ENCODE data around the gene CCDC137.
A peak's percentile ranks its signal among the peaks of the same experiment; 100 is the strongest.

CCDC137 gene

DNA sequence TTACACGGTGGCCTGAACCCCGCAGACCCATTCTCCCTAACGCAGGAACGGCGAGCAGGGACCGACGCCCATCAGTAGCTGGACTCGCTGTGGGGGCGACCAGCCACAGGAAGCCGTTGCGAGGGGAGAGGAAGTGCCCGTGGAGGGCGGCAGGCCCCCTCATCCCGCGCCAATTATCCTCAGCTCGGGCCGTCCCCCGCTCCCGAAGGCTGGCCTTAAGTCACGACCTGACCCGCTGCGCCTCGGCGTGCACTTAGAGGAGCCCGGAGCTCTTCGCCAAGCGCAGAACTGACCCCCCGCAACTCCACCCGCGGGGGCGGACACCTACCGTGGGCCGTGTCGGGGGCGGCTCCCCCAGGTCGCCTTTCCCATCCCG, 16.7 kb downstream of the CCDC137 start (continued):
- TF ChIP-seq, protein P1, sequence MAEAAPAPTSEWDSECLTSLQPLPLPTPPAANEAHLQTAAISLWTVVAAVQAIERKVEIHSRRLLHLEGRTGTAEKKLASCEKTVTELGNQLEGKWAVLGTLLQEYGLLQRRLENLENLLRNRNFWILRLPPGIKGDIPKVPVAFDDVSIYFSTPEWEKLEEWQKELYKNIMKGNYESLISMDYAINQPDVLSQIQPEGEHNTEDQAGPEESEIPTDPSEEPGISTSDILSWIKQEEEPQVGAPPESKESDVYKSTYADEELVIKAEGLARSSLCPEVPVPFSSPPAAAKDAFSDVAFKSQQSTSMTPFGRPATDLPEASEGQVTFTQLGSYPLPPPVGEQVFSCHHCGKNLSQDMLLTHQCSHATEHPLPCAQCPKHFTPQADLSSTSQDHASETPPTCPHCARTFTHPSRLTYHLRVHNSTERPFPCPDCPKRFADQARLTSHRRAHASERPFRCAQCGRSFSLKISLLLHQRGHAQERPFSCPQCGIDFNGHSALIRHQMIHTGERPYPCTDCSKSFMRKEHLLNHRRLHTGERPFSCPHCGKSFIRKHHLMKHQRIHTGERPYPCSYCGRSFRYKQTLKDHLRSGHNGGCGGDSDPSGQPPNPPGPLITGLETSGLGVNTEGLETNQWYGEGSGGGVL (tag by site-specific recombination; IDR thresholded peaks at IDR 0.05): peak; percentile 28; the same call in 1 of the 2 replicates
- TF ChIP-seq ZNF654 (tag by site-specific recombination; IDR thresholded peaks at IDR 0.05; ENCODE audit: low read depth): no peak
- TF ChIP-seq ZNF335 (tag by site-specific recombination; conservative IDR thresholded peaks at IDR 0.05): peak; percentile 85; the same call in 1 of the 2 replicates
- TF ChIP-seq, protein P2, sequence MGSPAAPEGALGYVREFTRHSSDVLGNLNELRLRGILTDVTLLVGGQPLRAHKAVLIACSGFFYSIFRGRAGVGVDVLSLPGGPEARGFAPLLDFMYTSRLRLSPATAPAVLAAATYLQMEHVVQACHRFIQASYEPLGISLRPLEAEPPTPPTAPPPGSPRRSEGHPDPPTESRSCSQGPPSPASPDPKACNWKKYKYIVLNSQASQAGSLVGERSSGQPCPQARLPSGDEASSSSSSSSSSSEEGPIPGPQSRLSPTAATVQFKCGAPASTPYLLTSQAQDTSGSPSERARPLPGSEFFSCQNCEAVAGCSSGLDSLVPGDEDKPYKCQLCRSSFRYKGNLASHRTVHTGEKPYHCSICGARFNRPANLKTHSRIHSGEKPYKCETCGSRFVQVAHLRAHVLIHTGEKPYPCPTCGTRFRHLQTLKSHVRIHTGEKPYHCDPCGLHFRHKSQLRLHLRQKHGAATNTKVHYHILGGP (tag by site-specific recombination; IDR thresholded peaks at IDR 0.05): no peak
- TF ChIP-seq ZNF521 (tag by site-specific recombination; IDR thresholded peaks at IDR 0.05): no peak
- TF ChIP-seq EGR2 (tag by site-specific recombination; IDR thresholded peaks at IDR 0.05; ENCODE audit: low read depth): peak; percentile 91
- TF ChIP-seq, protein P3, sequence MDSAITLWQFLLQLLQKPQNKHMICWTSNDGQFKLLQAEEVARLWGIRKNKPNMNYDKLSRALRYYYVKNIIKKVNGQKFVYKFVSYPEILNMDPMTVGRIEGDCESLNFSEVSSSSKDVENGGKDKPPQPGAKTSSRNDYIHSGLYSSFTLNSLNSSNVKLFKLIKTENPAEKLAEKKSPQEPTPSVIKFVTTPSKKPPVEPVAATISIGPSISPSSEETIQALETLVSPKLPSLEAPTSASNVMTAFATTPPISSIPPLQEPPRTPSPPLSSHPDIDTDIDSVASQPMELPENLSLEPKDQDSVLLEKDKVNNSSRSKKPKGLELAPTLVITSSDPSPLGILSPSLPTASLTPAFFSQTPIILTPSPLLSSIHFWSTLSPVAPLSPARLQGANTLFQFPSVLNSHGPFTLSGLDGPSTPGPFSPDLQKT (IDR thresholded peaks at IDR 0.05; ENCODE audit: borderline replicate concordance, low read depth, low read length): no peak
- peak; percentile 94 for TF ChIP-seq ZIC2 (tag by site-specific recombination; IDR thresholded peaks at IDR 0.05)
- 0 out of 2 replicates have a peak, but pooled peaks have one; percentile 22 for TF ChIP-seq ZNF600 (tag by site-specific recombination; IDR thresholded peaks at IDR 0.05)
- no peak for TF ChIP-seq ZNF223 (tag by site-specific recombination; IDR thresholded peaks at IDR 0.05)
- TF ChIP-seq, protein P4, sequence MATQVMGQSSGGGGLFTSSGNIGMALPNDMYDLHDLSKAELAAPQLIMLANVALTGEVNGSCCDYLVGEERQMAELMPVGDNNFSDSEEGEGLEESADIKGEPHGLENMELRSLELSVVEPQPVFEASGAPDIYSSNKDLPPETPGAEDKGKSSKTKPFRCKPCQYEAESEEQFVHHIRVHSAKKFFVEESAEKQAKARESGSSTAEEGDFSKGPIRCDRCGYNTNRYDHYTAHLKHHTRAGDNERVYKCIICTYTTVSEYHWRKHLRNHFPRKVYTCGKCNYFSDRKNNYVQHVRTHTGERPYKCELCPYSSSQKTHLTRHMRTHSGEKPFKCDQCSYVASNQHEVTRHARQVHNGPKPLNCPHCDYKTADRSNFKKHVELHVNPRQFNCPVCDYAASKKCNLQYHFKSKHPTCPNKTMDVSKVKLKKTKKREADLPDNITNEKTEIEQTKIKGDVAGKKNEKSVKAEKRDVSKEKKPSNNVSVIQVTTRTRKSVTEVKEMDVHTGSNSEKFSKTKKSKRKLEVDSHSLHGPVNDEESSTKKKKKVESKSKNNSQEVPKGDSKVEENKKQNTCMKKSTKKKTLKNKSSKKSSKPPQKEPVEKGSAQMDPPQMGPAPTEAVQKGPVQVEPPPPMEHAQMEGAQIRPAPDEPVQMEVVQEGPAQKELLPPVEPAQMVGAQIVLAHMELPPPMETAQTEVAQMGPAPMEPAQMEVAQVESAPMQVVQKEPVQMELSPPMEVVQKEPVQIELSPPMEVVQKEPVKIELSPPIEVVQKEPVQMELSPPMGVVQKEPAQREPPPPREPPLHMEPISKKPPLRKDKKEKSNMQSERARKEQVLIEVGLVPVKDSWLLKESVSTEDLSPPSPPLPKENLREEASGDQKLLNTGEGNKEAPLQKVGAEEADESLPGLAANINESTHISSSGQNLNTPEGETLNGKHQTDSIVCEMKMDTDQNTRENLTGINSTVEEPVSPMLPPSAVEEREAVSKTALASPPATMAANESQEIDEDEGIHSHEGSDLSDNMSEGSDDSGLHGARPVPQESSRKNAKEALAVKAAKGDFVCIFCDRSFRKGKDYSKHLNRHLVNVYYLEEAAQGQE (tag by site-specific recombination; IDR thresholded peaks at IDR 0.05): no peak
- TF ChIP-seq ZSCAN30 (tag by site-specific recombination; IDR thresholded peaks at IDR 0.05): peak; percentile 51; the same call in 1 of the 2 replicates
- peak; percentile 66; the same call in 1 of the 2 replicates for TF ChIP-seq KLF7 (tag by site-specific recombination; IDR thresholded peaks at IDR 0.05; ENCODE audit: borderline replicate concordance)
- no peak for TF ChIP-seq ZNF624 (tag by site-specific recombination; IDR thresholded peaks at IDR 0.05)
- TF ChIP-seq GLIS1 (tag by site-specific recombination; IDR thresholded peaks at IDR 0.05): peak; percentile 91
- TF ChIP-seq ZNF146 (tag by site-specific recombination; IDR thresholded peaks at IDR 0.05): peak; percentile 20; the same call in 1 of the 2 replicates
- TF ChIP-seq ZNF324 (tag by site-specific recombination; IDR thresholded peaks at IDR 0.05): 0 out of 2 replicates have a peak, but pooled peaks have one; percentile 20
- TF ChIP-seq, protein P5, sequence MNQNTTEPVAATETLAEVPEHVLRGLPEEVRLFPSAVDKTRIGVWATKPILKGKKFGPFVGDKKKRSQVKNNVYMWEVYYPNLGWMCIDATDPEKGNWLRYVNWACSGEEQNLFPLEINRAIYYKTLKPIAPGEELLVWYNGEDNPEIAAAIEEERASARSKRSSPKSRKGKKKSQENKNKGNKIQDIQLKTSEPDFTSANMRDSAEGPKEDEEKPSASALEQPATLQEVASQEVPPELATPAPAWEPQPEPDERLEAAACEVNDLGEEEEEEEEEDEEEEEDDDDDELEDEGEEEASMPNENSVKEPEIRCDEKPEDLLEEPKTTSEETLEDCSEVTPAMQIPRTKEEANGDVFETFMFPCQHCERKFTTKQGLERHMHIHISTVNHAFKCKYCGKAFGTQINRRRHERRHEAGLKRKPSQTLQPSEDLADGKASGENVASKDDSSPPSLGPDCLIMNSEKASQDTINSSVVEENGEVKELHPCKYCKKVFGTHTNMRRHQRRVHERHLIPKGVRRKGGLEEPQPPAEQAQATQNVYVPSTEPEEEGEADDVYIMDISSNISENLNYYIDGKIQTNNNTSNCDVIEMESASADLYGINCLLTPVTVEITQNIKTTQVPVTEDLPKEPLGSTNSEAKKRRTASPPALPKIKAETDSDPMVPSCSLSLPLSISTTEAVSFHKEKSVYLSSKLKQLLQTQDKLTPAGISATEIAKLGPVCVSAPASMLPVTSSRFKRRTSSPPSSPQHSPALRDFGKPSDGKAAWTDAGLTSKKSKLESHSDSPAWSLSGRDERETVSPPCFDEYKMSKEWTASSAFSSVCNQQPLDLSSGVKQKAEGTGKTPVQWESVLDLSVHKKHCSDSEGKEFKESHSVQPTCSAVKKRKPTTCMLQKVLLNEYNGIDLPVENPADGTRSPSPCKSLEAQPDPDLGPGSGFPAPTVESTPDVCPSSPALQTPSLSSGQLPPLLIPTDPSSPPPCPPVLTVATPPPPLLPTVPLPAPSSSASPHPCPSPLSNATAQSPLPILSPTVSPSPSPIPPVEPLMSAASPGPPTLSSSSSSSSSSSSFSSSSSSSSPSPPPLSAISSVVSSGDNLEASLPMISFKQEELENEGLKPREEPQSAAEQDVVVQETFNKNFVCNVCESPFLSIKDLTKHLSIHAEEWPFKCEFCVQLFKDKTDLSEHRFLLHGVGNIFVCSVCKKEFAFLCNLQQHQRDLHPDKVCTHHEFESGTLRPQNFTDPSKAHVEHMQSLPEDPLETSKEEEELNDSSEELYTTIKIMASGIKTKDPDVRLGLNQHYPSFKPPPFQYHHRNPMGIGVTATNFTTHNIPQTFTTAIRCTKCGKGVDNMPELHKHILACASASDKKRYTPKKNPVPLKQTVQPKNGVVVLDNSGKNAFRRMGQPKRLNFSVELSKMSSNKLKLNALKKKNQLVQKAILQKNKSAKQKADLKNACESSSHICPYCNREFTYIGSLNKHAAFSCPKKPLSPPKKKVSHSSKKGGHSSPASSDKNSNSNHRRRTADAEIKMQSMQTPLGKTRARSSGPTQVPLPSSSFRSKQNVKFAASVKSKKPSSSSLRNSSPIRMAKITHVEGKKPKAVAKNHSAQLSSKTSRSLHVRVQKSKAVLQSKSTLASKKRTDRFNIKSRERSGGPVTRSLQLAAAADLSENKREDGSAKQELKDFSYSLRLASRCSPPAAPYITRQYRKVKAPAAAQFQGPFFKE (tag by site-specific recombination; IDR thresholded peaks at IDR 0.05; ENCODE audit: borderline replicate concordance): 0 out of 2 replicates have a peak, but pooled peaks have one; percentile 62
- TF ChIP-seq, protein P6, sequence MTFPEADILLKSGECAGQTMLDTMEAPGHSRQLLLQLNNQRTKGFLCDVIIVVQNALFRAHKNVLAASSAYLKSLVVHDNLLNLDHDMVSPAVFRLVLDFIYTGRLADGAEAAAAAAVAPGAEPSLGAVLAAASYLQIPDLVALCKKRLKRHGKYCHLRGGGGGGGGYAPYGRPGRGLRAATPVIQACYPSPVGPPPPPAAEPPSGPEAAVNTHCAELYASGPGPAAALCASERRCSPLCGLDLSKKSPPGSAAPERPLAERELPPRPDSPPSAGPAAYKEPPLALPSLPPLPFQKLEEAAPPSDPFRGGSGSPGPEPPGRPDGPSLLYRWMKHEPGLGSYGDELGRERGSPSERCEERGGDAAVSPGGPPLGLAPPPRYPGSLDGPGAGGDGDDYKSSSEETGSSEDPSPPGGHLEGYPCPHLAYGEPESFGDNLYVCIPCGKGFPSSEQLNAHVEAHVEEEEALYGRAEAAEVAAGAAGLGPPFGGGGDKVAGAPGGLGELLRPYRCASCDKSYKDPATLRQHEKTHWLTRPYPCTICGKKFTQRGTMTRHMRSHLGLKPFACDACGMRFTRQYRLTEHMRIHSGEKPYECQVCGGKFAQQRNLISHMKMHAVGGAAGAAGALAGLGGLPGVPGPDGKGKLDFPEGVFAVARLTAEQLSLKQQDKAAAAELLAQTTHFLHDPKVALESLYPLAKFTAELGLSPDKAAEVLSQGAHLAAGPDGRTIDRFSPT (tag by site-specific recombination; IDR thresholded peaks at IDR 0.05): peak; percentile 51; the same call in 1 of the 2 replicates
- TF ChIP-seq ZFHX2 (tag by site-specific recombination; conservative IDR thresholded peaks at IDR 0.05): peak; percentile 93

Data from HEK293 (cell line).